MM.1S (cell line): ENCODE results near the gene E2F6.

Experiments
- DNase-seq: peaks from one replicate; pipeline ENCODE4 v3.0.0-alpha.2; 2015
- H2AFZ ChIP-seq: fragments of 300-600 bp; sonication (generic); 2 replicates; pipeline ENCODE4 v1.6.0; 2016; ENCODE audit warnings: antibody characterized with exemption, low read length
- H3F3A ChIP-seq: fragments of 300-600 bp; sonication (generic); 2 replicates; pipeline ENCODE4 v1.6.1; 2016; ENCODE audit warnings: mild to moderate bottlenecking, antibody characterized with exemption, low read length, moderate library complexity, mixed read lengths; ENCODE audit not compliant: insufficient read depth
- H3K27ac ChIP-seq: fragments of 300-600 bp; sonication (generic); 2 replicates; pipeline ENCODE4 v1.5.1; 2016; ENCODE audit warnings: mild to moderate bottlenecking, low read length
- H3K27me3 ChIP-seq: fragments of 300-600 bp; sonication (generic); replicated peaks from 2 replicates; pipeline ENCODE4 v1.6.0; 2016; ENCODE audit warnings: low read length; ENCODE audit not compliant: insufficient read depth
- H3K36me3 ChIP-seq: fragments of 300-600 bp; sonication (generic); replicated peaks from 2 replicates; pipeline ENCODE4 v1.6.1; 2016; ENCODE audit warnings: mild to moderate bottlenecking, low read length, mixed read lengths; ENCODE audit not compliant: insufficient read depth
- H3K4me1 ChIP-seq: fragments of 300-600 bp; sonication (generic); 2 replicates; pipeline ENCODE4 v1.6.1; 2016; ENCODE audit warnings: low read length, mixed read lengths
- H3K4me2 ChIP-seq: fragments of 300-600 bp; sonication (generic); 2 replicates; pipeline ENCODE4 v1.6.0; 2016; ENCODE audit warnings: low read depth, low read length
- H3K4me3 ChIP-seq: fragments of 300-600 bp; sonication (generic); 2 replicates; pipeline ENCODE4 v1.5.1; 2016; ENCODE audit warnings: low read length, mixed read lengths
- H3K79me2 ChIP-seq: fragments of 300-600 bp; sonication (generic); 2 replicates; pipeline ENCODE4 v1.6.1; 2016; ENCODE audit warnings: mixed run types, low read length, mixed read lengths
- H3K9ac ChIP-seq: fragments of 300-600 bp; sonication (generic); 2 replicates; pipeline ENCODE4 v1.6.1; 2016; ENCODE audit warnings: low read length, mixed read lengths
- H3K9me2 ChIP-seq: fragments of 300-600 bp; sonication (generic); replicated peaks from 2 replicates; pipeline ENCODE4 v1.6.1; 2016; ENCODE audit warnings: mild to moderate bottlenecking, low read length, mixed read lengths; ENCODE audit not compliant: insufficient read depth
- H3K9me3 ChIP-seq: fragments of 300-600 bp; sonication (generic); replicated peaks from 2 replicates; pipeline ENCODE4 v1.6.1; 2016; ENCODE audit warnings: mild to moderate bottlenecking, low read length, mixed read lengths; ENCODE audit not compliant: insufficient read depth
- H4K20me1 ChIP-seq: fragments of 300-600 bp; sonication (generic); 2 replicates; pipeline ENCODE4 v1.6.1; 2016; ENCODE audit warnings: mild to moderate bottlenecking, low read length, moderate library complexity, mixed read lengths; ENCODE audit not compliant: insufficient read depth
- CTCF ChIP-seq: fragments of 300-600 bp; sonication (generic); IDR thresholded peaks from 2 replicates; pipeline ENCODE4 v1.5.1; 2016; ENCODE audit warnings: antibody characterized with exemption, low read length, mixed read lengths
- EZH2 ChIP-seq: fragments of 300-600 bp; sonication (generic); optimal IDR thresholded peaks from 2 replicates; pipeline ENCODE3; 2017; ENCODE audit warnings: low read depth, mild to moderate bottlenecking, antibody characterized with exemption, low read length, mixed read lengths
- EZH2phosphoT487 ChIP-seq: fragments of 300-600 bp; sonication (generic); IDR thresholded peaks from 2 replicates; pipeline ENCODE4 v1.6.1; 2018; ENCODE audit warnings: antibody characterized with exemption, low read length

Gene E2F6

GRCh38 chr2:11498543-11499034 is 32.6 kb upstream of the E2F6 start:
- Histone ChIP-seq H3K9ac (peak overlapping the region; percentile 70), H3F3A (peaks cover 32% of the 10 kb centered on the region), H3K27ac (peak overlapping the region; percentile 95), H3K36me3 (no peaks in the 10 kb centered on the region), H3K27me3 (no peaks in the 10 kb centered on the region), H3K9me2 (no peaks in the 10 kb centered on the region), H3K4me3 (peak overlapping the region; percentile 50), H3K4me1 (peaks cover 40% of the 10 kb centered on the region), H3K79me2 (no peaks in the 10 kb centered on the region), H4K20me1 (no peaks in the 10 kb centered on the region), H3K9me3 (no peaks in the 10 kb centered on the region), H3K4me2 (peak overlapping the region; percentile 88), H2AFZ (peak overlapping the region; percentile 39)
- TF ChIP-seq EZH2phosphoT487 = no peak
- TF ChIP-seq EZH2 = no peak
- TF ChIP-seq CTCF = peak; percentile 14; the same call in 1 of the 2 replicates
- peak; percentile 97 for DNase-seq

- Histone ChIP-seq H2AFZ (no peak overlapping the region), H3K27ac (no peak overlapping the region), H3K36me3 (no peaks in the 10 kb centered on the region), H3K4me2 (no peak overlapping the region), H3K9me2 (no peaks in the 10 kb centered on the region), H3K9me3 (no peaks in the 10 kb centered on the region), H3K4me3 (no peak overlapping the region), H3K9ac (no peak overlapping the region), H3K79me2 (no peaks in the 10 kb centered on the region), H3K27me3 (no peaks in the 10 kb centered on the region), H3F3A (peaks cover 31% of the 10 kb centered on the region), H3K4me1 (peaks cover 38% of the 10 kb centered on the region), H4K20me1 (no peaks in the 10 kb centered on the region)
- DNase-seq = no peak
- TF ChIP-seq CTCF (no peak), EZH2 (no peak), EZH2phosphoT487 (no peak)
These were observed 30.1 kb upstream of the E2F6 start for GRCh38 chr2:11495844-11496681.

GRCh38 chr2:11494310-11494709 is 28.3 kb upstream of the E2F6 start:
- no peak overlapping the region for H3K4me3 ChIP-seq
- H3K79me2 ChIP-seq = no peaks in the 10 kb centered on the region
- TF ChIP-seq CTCF (no peak), EZH2 (no peak), EZH2phosphoT487 (no peak)
- H3K27ac ChIP-seq = no peak overlapping the region
- no peaks in the 10 kb centered on the region for H3K9me2 ChIP-seq
- H3F3A ChIP-seq = peaks cover 19% of the 10 kb centered on the region
- no peaks in the 10 kb centered on the region for H3K9me3 ChIP-seq
- H4K20me1 ChIP-seq = no peaks in the 10 kb centered on the region
- H3K4me1 ChIP-seq = peaks cover 22% of the 10 kb centered on the region
- no peaks in the 10 kb centered on the region for H3K36me3 ChIP-seq
- no peak for DNase-seq
- H3K27me3 ChIP-seq = no peaks in the 10 kb centered on the region
- no peak overlapping the region for H3K9ac ChIP-seq
- no peak overlapping the region for H2AFZ ChIP-seq
- H3K4me2 ChIP-seq = no peak overlapping the region
